HepG2 (cell line): ENCODE results near the gene OXLD1. TPM values are rescaled to one million over a fixed set of nuclear protein-coding genes. Genes with fewer than 3 reads are reported as not detected.

Source experiments
- CHD4 ChIP-seq: fragments of 200-600 bp; sonication (generic); IDR thresholded peaks from 2 replicates; pipeline ENCODE4 v1.7.0; 2017; ENCODE audit warnings: mild to moderate bottlenecking, low read length, borderline replicate concordance
- EED ChIP-seq: sonication (generic); formaldehyde crosslinking; IDR thresholded peaks from 2 replicates; pipeline ENCODE4 v1.5.0; 2020; ENCODE audit warnings: mild to moderate bottlenecking, missing genetic modification reagents
- ESRRA ChIP-seq: sonication (generic); formaldehyde crosslinking; IDR thresholded peaks from 2 replicates; pipeline ENCODE4 v1.5.1; 2020; ENCODE audit warnings: mild to moderate bottlenecking, low read depth, missing genetic modification reagents
- FOXA3 ChIP-seq: IDR thresholded peaks from 2 replicates; pipeline ENCODE4 v1.6.1; 2016; ENCODE audit warnings: missing genetic modification reagents, missing compliant biosample characterization
- GATAD1 ChIP-seq: IDR thresholded peaks from 2 replicates; pipeline ENCODE4 v1.6.1; 2016; ENCODE audit warnings: missing genetic modification reagents, missing compliant biosample characterization
- KLF12 ChIP-seq: sonication (generic); formaldehyde crosslinking; IDR thresholded peaks from 2 replicates; pipeline ENCODE4 v1.4.0; 2020; ENCODE audit warnings: missing genetic modification reagents, borderline replicate concordance
- MAZ ChIP-seq, 2 experiments: sonication (generic) in 1 of 2; formaldehyde crosslinking in 1 of 2; IDR thresholded peaks; 2 replicates each; pipeline versions ENCODE4 v1.5.0 to v1.6.1; 2012 to 2020; ENCODE audit warnings: low read depth in 2 of 2, mild to moderate bottlenecking in 2 of 2, borderline replicate concordance in 1 of 2, improper control_type of control experiment in 1 of 2, low read length in 1 of 2, missing genetic modification reagents in 1 of 2, moderate library complexity in 1 of 2
- MBNL3 ChIP-seq: fragments of 250-450 bp; sonication (Bioruptor Pico); conservative IDR thresholded peaks from 2 replicates; pipeline ENCODE4 v1.8.0; 2022; ENCODE audit warnings: mild to moderate bottlenecking, inconsistent platforms
- REXO4 ChIP-seq: sonication (generic); formaldehyde crosslinking; IDR thresholded peaks from 2 replicates; pipeline ENCODE4 v1.8.0; 2022; ENCODE audit warnings: missing genetic modification reagents, mild to moderate bottlenecking, borderline replicate concordance
- RFX1 ChIP-seq: fragments of 450-650 bp; IDR thresholded peaks from 2 replicates; pipeline ENCODE4 v1.6.1; 2017
- RFX5 ChIP-seq: IDR thresholded peaks from 2 replicates; pipeline ENCODE4 v1.6.1; 2011; ENCODE audit warnings: low read depth, low read length, improper control_type of control experiment
- RFXANK ChIP-seq: IDR thresholded peaks from 2 replicates; pipeline ENCODE4 v1.6.1; 2016
- RORA ChIP-seq: sonication (generic); formaldehyde crosslinking; IDR thresholded peaks from 2 replicates; pipeline ENCODE4 v1.5.0; 2020; ENCODE audit warnings: mild to moderate bottlenecking, missing genetic modification reagents, moderate library complexity
- SALL1 ChIP-seq: sonication (generic); formaldehyde crosslinking; IDR thresholded peaks from 2 replicates; pipeline ENCODE4 v1.8.0; 2022; ENCODE audit warnings: mild to moderate bottlenecking, missing genetic modification reagents
- SIX4 ChIP-seq: sonication (generic); formaldehyde crosslinking; IDR thresholded peaks from 2 replicates; pipeline ENCODE4 v1.4.0; 2020; ENCODE audit warnings: missing genetic modification reagents
- SP2 ChIP-seq: sonication (generic); formaldehyde crosslinking; IDR thresholded peaks from 2 replicates; pipeline ENCODE4 v1.5.1; 2020; ENCODE audit warnings: mild to moderate bottlenecking, missing genetic modification reagents
- SYNCRIP ChIP-seq: fragments of 200-400 bp; formaldehyde crosslinking; IDR thresholded peaks from 2 replicates; pipeline ENCODE4 v1.6.1; 2018; ENCODE audit warnings: mild to moderate bottlenecking, low read depth, low read length; ENCODE audit not compliant: insufficient read depth
- TBX2 ChIP-seq: sonication (generic); formaldehyde crosslinking; IDR thresholded peaks from 2 replicates; pipeline ENCODE4 v1.5.0; 2020; ENCODE audit warnings: missing genetic modification reagents, mild to moderate bottlenecking, borderline replicate concordance
- TCF12 ChIP-seq, 2 experiments: fragments of 450-650 bp in 1 of 2; sonication (generic) in 1 of 2; formaldehyde crosslinking in 1 of 2; IDR thresholded peaks; 2 replicates each; pipeline versions ENCODE4 v1.6.1 to v1.8.0; 2017 to 2022; ENCODE audit warnings: antibody characterized with exemption in 1 of 2, mild to moderate bottlenecking in 1 of 2, missing genetic modification reagents in 1 of 2, moderate library complexity in 1 of 2
- ZMYM3 ChIP-seq: sonication (generic); formaldehyde crosslinking; IDR thresholded peaks from 2 replicates; pipeline ENCODE4 v1.5.1; 2020; ENCODE audit warnings: mild to moderate bottlenecking, missing genetic modification reagents
- ZNF101 ChIP-seq: sonication (generic); formaldehyde crosslinking; IDR thresholded peaks from 2 replicates; pipeline ENCODE4 v1.4.0; 2020; ENCODE audit warnings: mild to moderate bottlenecking, low read depth, missing genetic modification reagents, borderline replicate concordance
- ZNF138 ChIP-seq: sonication (generic); formaldehyde crosslinking; IDR thresholded peaks from 2 replicates; pipeline ENCODE4 v1.5.0; 2020; ENCODE audit warnings: mild to moderate bottlenecking, low read depth, missing genetic modification reagents
- ZNF17 ChIP-seq: sonication (generic); formaldehyde crosslinking; IDR thresholded peaks from 2 replicates; pipeline ENCODE4 v1.5.0; 2020; ENCODE audit warnings: mild to moderate bottlenecking, missing genetic modification reagents
- ZNF468 ChIP-seq: sonication (generic); formaldehyde crosslinking; IDR thresholded peaks from 2 replicates; pipeline ENCODE4 v1.8.0; 2022; ENCODE audit warnings: mild to moderate bottlenecking, moderate library complexity, missing genetic modification reagents
- ZNF543 ChIP-seq: sonication (generic); formaldehyde crosslinking; IDR thresholded peaks from 2 replicates; pipeline ENCODE4 v1.4.0; 2020; ENCODE audit warnings: mild to moderate bottlenecking, missing genetic modification reagents
- ZNF550 ChIP-seq: sonication (generic); formaldehyde crosslinking; IDR thresholded peaks from 2 replicates; pipeline ENCODE4 v1.4.0; 2020; ENCODE audit warnings: mild to moderate bottlenecking, missing genetic modification reagents, borderline replicate concordance
- ZNF564 ChIP-seq: sonication (generic); formaldehyde crosslinking; IDR thresholded peaks from 2 replicates; pipeline ENCODE4 v1.8.1; 2023; ENCODE audit warnings: mild to moderate bottlenecking, missing genetic modification reagents
- ZNF747 ChIP-seq: sonication (generic); formaldehyde crosslinking; IDR thresholded peaks from 2 replicates; pipeline ENCODE4 v1.8.1; 2023; ENCODE audit warnings: missing genetic modification reagents, mild to moderate bottlenecking, borderline replicate concordance
- ZNF766 ChIP-seq: sonication (generic); formaldehyde crosslinking; IDR thresholded peaks from 2 replicates; pipeline ENCODE4 v1.5.0; 2020; ENCODE audit warnings: missing genetic modification reagents, borderline replicate concordance
- ZNF788 ChIP-seq: sonication (generic); formaldehyde crosslinking; IDR thresholded peaks from 2 replicates; pipeline ENCODE4 v1.5.0; 2020; ENCODE audit warnings: mild to moderate bottlenecking, missing genetic modification reagents, borderline replicate concordance
- ZSCAN30 ChIP-seq: sonication (generic); formaldehyde crosslinking; IDR thresholded peaks from 2 replicates; pipeline ENCODE4 v1.5.0; 2020; ENCODE audit warnings: mild to moderate bottlenecking, missing genetic modification reagents
- polyA plus RNA-seq, 8 experiments: library from polyadenylated mRNA; depleted of rRNA in 3 of 8; stranded (reverse) in 7 of 8; unstranded in 1 of 8; fragments of >200 nt; fragmentation: Illumina TruSeq in 4 of 8; extraction: Trizol in 4 of 8; gene quantifications; 2 replicates each; pipeline versions ENCODE4 v1.2.1 to v1.2.3, GENCODE V29; 2011 to 2016; ENCODE audit warnings: low read depth in 4 of 8, missing spikeins in 1 of 8, mixed read lengths in 1 of 8; ENCODE audit not compliant: insufficient read depth in 1 of 8
- total RNA-seq, 5 experiments: library from RNA; depleted of rRNA; stranded (reverse); fragments of >200 nt; fragmentation: Illumina TruSeq; extraction: Trizol; gene quantifications; 2 replicates each; pipeline ENCODE4 v1.2.3, GENCODE V29; 2016; ENCODE audit warnings: low read depth in 1 of 5
- TF ChIP-seq, protein P1 (sequence below): sonication (generic); formaldehyde crosslinking; IDR thresholded peaks from 2 replicates; pipeline ENCODE4 v1.5.0; 2020; ENCODE audit warnings: mild to moderate bottlenecking, missing genetic modification reagents
- TF ChIP-seq, protein P2 (sequence below): sonication (generic); formaldehyde crosslinking; IDR thresholded peaks from 2 replicates; pipeline ENCODE4 v1.4.0; 2020; ENCODE audit warnings: mild to moderate bottlenecking, missing genetic modification reagents

Gene OXLD1
- total and polyA plus RNA-seq, 2 of the 13 experiments (the other 11 are each of a cell fraction or from before 2014, with no cell fraction given): 27.1 to 37.5 TPM

DNA sequence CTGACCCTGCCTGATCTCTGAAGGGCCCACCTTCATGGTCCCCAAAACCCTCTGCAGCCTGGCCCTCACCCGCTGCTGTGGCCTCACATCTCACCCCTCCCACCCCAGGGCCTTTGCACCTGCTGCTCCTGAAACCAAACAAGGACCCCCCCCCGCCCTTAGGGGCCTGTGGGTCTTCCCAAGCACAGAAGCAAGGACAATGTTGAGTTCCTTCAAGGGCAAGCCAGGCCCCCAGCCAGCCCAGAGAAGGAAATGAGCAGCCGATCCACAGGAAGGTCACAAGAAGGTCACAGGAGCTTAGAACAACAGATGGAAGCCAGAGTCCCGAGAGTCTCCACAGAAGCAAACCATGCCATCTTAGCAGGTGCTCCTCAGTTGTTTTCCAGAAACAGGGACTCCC is 9.6 kb downstream of the OXLD1 start (continued):
- TF ChIP-seq RFXANK (CRISPR knock-in tag) (no peak), ZSCAN30 (CRISPR knock-in tag) (no peak), ZNF17 (CRISPR knock-in tag) (no peak), ZNF788 (CRISPR knock-in tag) (0 out of 2 replicates have a peak, but pooled peaks have one; percentile 49), KLF12 (CRISPR knock-in tag) (no peak), ZNF138 (no peak), ZNF101 (CRISPR knock-in tag) (no peak), CHD4 (peak; percentile 43; the same call in 1 of the 2 replicates), ZNF468 (no peak), SP2 (CRISPR knock-in tag) (no peak), GATAD1 (CRISPR knock-in tag) (no peak), TCF12 (IDR thresholded peaks at IDR 0.05) (no peak), TCF12 (CRISPR knock-in tag; IDR thresholded peaks at IDR 0.05) (no peak), RORA (no peak), RFX5 (no peak), ZMYM3 (CRISPR knock-in tag) (peak; percentile 98), FOXA3 (CRISPR knock-in tag) (no peak), SALL1 (no peak), ZNF766 (no peak), MBNL3 (CRISPR knock-in tag) (no peak), SYNCRIP (no peak), ZNF747 (CRISPR knock-in tag) (no peak), ESRRA (peak; percentile 71; the same call in 1 of the 2 replicates), EED (CRISPR knock-in tag) (0 out of 2 replicates have a peak, but pooled peaks have one; percentile 64), REXO4 (CRISPR knock-in tag) (no peak), RFX1 (no peak), ZNF564 (CRISPR knock-in tag) (no peak), SIX4 (CRISPR knock-in tag) (no peak), ZNF543 (no peak), ZNF550 (CRISPR knock-in tag) (no peak), MAZ (IDR thresholded peaks at IDR 0.05; ENCODE audit: borderline replicate concordance, low read depth, low read length) (no peak), MAZ (CRISPR knock-in tag; IDR thresholded peaks at IDR 0.05; ENCODE audit: low read depth) (peak; percentile 23; the same call in 1 of the 2 replicates), TBX2 (CRISPR knock-in tag) (0 out of 2 replicates have a peak, but pooled peaks have one; percentile 26)
- TF ChIP-seq, protein P1, sequence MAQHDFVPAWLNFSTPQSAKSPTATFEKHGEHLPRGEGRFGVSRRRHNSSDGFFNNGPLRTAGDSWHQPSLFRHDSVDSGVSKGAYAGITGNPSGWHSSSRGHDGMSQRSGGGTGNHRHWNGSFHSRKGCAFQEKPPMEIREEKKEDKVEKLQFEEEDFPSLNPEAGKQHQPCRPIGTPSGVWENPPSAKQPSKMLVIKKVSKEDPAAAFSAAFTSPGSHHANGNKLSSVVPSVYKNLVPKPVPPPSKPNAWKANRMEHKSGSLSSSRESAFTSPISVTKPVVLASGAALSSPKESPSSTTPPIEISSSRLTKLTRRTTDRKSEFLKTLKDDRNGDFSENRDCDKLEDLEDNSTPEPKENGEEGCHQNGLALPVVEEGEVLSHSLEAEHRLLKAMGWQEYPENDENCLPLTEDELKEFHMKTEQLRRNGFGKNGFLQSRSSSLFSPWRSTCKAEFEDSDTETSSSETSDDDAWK (CRISPR knock-in tag): no peak
- TF ChIP-seq, protein P2, sequence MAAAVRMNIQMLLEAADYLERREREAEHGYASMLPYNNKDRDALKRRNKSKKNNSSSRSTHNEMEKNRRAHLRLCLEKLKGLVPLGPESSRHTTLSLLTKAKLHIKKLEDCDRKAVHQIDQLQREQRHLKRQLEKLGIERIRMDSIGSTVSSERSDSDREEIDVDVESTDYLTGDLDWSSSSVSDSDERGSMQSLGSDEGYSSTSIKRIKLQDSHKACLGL (CRISPR knock-in tag): 0 out of 2 replicates have a peak, but pooled peaks have one; percentile 32
